Measurements from ENCODE around the gene ADGRL1. TPM values are rescaled to one million over a fixed set of nuclear protein-coding genes. Genes with fewer than 3 reads are reported as not detected.

Gene ADGRL1
- total RNA-seq, 1 donor from 2014 or later, result 24.0 TPM

DNA sequence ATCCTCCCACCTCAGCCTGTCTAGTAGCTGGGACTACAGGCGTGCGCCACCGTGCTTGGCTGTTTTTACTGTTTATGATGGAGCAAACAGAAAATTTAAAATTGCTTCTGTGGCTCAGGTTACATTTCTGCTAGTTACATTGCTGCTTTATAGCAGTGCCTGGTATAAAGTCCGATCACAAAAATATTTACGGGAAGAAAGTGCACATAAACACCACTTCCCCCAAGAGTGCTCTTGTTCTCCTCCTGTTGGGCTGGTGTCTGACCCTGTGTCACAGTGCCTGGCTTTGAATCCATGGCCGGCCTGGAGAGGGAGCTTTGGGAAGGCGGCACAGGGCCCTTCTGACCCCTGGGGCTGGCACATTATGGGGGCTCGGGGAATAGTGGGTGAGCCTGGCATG is 100.3 kb downstream of the ADGRL1 start:
- no peak for DNase-seq
- ATAC-seq, result no peak
- intact Hi-C loops (cut with micrococcal nuclease), result no loop called here

DNA sequence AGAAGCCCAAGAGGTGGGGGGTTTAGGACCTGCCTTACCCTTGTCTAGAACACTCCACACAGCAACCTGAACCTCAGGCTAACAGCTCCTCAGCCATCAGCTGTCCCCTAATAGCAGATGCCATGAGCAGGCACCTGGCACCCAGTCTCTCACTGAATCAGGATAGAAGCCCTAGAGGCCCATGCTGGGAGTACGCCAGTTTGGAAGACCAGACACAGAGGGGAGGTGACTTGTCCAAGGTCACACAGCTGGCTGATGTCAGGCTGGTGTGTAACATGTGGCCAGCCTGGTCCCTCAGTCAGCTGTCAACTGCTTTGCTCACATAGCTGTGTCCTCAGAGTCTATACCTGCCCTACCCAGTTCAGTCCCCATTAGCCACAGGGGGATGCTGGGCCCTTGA is 102.7 kb downstream of the ADGRL1 start:
- DNase-seq (no peak), ATAC-seq (no peak)
- intact Hi-C loops (cut with micrococcal nuclease), result no loop called here

DNA sequence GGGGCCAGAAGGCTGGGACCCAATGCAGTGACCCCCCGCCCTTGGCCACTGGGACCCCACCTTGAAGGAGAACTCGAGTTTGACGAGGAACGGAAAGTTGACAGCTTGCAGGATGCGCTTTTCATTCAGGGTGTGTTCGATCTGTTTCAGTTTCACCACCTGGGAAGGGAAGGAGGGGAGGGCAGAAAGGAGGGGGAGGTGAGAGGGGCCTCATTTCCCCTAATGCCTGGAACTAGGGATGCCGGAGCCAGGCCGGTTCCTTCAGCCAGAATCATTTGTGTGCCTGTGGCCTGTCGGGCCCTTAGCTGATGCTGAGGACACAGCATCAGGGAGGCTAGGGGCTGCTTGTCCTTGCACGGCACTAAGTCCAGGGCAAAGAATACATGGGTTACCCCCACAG is 103.2 kb downstream of the ADGRL1 start:
- ATAC-seq, result no peak
- intact Hi-C loops (cut with micrococcal nuclease), result no loop called here
- no peak for DNase-seq

DNA sequence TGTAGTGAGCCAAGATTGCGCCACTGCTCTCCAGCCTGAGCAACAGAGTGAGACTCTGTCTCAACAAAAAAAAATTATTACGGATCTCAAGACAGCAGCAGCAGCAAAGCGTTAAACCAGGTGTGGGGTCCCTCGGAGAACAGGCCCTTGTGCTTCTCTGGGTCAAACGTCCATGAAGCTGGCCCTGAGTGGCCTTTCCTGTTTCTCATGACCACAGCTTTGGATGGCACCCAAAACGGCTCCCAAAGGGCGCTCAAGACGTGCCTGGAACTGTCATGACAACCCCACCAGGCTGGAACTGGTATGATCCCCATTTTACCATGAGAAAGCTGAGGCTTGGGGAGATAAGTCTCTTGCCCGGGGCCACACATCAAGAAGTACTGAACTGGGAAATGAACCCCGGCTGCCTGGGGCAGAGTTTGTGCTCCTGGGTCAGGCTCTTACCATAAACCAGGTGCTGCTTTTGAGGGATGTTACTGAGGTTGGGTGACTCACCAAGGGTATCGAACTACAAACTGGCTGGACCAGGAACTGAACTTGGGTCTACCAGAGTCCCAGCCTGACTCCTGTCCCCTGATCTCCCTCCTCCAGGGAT is 103.8 kb downstream of the ADGRL1 start:
- DNase-seq (no peak), ATAC-seq (no peak)
- intact Hi-C loops (cut with micrococcal nuclease), result no loop called here

DNA sequence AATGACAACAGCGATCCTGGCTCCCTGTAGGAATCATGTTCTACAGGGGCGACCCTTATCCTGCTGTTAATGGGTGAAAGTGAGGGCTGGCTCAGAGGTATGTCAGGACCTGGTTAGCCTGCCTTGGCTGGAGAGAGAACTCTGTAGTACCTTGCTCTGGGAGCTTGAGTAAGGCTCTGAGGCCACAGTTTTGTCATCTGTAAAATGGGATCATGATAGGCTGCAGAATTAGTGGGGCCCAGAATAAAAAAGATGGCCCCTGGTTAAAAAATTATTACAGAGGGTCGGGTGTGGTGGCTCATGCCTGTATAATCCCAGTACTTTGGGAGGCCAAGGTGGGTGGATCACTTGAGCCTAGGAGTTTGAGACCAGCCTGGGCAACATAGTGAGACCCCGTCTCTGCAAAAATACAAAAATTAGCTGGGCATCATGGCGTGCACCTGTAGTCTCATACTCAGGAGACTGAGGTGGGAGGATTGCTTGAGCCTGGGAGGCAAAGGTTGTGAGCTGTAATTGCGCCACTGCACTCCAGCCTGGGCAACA is 104.9 kb downstream of the ADGRL1 start:
- intact Hi-C loops (cut with micrococcal nuclease), result no loop called here
- DNase-seq, result no peak
- no peak for ATAC-seq

Other genes starting within 250 kb of the ADGRL1 start
- gene RFX1, start 199.8 kb downstream of the ADGRL1 start, total RNA-seq, result 15.7 TPM
- not detected for gene RLN3, start 178.0 kb downstream of the ADGRL1 start, total RNA-seq
- gene IL27RA, start 174.4 kb downstream of the ADGRL1 start, total RNA-seq, result 5.4 TPM
- gene PALM3, start 144.1 kb downstream of the ADGRL1 start, total RNA-seq, result not detected
- 6.8 TPM for gene MISP3, start 133.4 kb downstream of the ADGRL1 start, total RNA-seq
- not detected for gene C19orf67, start 120.4 kb downstream of the ADGRL1 start, total RNA-seq
- gene SAMD1, start 115.4 kb downstream of the ADGRL1 start, total RNA-seq, result 58.0 TPM
- 514 TPM for gene PRKACA, start 88.4 kb downstream of the ADGRL1 start, total RNA-seq
- 1.6 TPM for gene ASF1B, start 69.6 kb downstream of the ADGRL1 start, total RNA-seq
- gene ADGRE5, start 175.3 kb upstream of the ADGRL1 start, total RNA-seq, result 39.5 TPM
- 32.4 TPM for gene DDX39A, start 213.2 kb upstream of the ADGRL1 start, total RNA-seq
- 162 TPM for gene PKN1, start 227.1 kb upstream of the ADGRL1 start, total RNA-seq